IPS DF 6.9 (cell line): ENCODE measurements around the gene ZAP70.
A peak's percentile ranks its signal among the peaks of the same experiment; 100 is the strongest.
"Not testable (repeated sequence)": the region's sequence is repeated elsewhere in the genome, so short reads cannot be mapped to it uniquely, and the experiment has no call there.

ENCODE experiments used
- DNase-seq: peaks from one replicate; pipeline ENCODE4 v3.0.0-alpha.2; 2013; ENCODE audit warnings: low read depth, low spot score
- H3K27ac ChIP-seq: one replicate; pipeline ENCODE4 v1.5.1; 2013; ENCODE audit warnings: low read length, control low read depth
- H3K27me3 ChIP-seq: 2 replicates; pipeline ENCODE4 v1.6.1; 2013; ENCODE audit warnings: mild to moderate bottlenecking, low read length; ENCODE audit not compliant: control insufficient read depth, insufficient read depth
- H3K36me3 ChIP-seq: 2 replicates; pipeline ENCODE4 v1.6.1; 2013; ENCODE audit warnings: low read length; ENCODE audit not compliant: control insufficient read depth, insufficient read depth
- H3K4me1 ChIP-seq: 2 replicates; pipeline ENCODE4 v1.6.1; 2013; ENCODE audit warnings: low read length; ENCODE audit not compliant: control insufficient read depth, insufficient read depth
- H3K4me3 ChIP-seq: 2 replicates; pipeline ENCODE4 v1.5.1; 2013; ENCODE audit warnings: mild to moderate bottlenecking, low read length
- H3K9me3 ChIP-seq: 2 replicates; pipeline ENCODE4 v1.6.1; 2013; ENCODE audit warnings: low read length, inconsistent platforms; ENCODE audit not compliant: control insufficient read depth, insufficient read depth
- WGBS: extraction: QIAGEN DNeasy Blood & Tissue Kit; methylation state at CpG from one replicate; pipeline ENCODE4 v1.1.7; 2013; ENCODE audit warnings: mixed read lengths, missing lambda C conversion rate; ENCODE audit not compliant: insufficient read length, insufficient coverage; 5-methylcytosine and 5-hydroxymethylcytosine counted together

The ZAP70 gene

DNA sequence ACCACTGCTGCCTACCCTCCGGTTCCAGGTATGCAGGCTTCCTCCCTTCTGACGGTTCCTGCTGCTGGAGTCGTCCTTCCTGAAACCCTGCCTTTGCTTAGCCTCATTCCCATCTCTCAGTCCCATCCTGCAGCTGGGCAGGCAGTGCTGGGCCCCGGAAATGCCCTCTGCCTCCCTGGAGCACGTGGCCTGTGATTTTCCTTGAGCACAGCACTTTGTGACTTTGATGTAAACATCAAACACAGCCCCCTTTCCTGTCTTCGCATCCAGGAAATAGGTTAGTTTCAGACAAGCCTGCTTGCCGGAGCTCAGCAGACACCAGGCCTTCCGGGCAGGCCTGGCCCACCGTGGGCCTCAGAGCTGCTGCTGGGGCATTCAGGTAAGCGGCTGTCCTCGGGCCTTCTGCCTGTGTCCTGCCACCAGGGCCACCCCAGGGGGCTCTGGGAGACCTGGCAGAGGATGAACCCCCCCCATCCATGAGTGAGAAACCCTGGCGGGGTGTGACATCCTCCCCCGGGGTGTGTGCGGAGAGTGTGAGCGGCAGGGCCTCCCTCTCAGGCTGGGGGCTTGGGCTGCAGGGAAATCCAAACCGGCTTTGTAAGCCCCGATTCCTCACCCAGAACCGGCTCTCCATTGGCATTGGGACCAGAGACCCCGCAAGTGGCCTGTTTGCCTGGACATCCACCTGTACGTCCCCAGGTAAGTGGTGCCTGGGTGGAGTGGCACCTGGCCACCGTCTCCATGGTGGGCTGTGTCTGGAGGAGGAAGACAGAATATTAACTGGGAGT lies at the start of gene ZAP70:
TSS of gene ZAP70 (plus strand) at position 281 of the 788 bp plus-strand sequence. CDS start 10,461 bp downstream, outside the sequence.
- no peak for DNase-seq
- H3K27me3 ChIP-seq: no peaks in the 10 kb centered on the region
- no peak within 1 kb of the TSS for H3K4me3 ChIP-seq
- H3K36me3 ChIP-seq: no peaks in the 10 kb centered on the region
- H3K4me1 ChIP-seq: no peaks in the 10 kb centered on the region; the same call in 1 of the 2 replicates
- no peak within 1 kb of the TSS for H3K27ac ChIP-seq
- H3K9me3 ChIP-seq: no peaks in the 10 kb centered on the region
- no CpG with 5 or more reads among the region's 21 CpGs for WGBS

DNA sequence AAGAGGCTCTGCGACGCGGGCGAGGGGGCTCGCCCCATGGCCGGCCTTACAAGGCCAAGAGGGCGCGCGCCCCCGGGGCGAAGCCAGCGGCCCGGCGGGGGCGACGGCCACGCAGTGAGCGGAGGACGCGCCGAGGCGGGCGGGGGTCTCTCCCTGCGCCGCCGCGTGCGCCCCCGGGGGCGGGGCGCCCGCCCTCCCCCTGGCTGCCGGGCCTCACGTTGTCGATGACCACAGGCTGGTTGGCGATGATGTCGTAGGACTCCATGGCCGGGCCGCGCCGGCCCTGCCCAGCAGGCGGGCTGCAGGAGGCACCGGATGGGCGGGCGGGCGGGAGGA lies 49.8 kb upstream of the ZAP70 start:
- H3K4me3 ChIP-seq: peak overlapping the region; percentile 54
- no peak overlapping the region for H3K27ac ChIP-seq
- no CpG with 5 or more reads among the region's 46 CpGs for WGBS
- no peaks in the 10 kb centered on the region for H3K27me3 ChIP-seq
- DNase-seq: no peak
- H3K9me3 ChIP-seq: no peaks in the 10 kb centered on the region
- H3K4me1 ChIP-seq: 0 out of 2 replicates have a peak, but pooled peaks cover 1% of the 10 kb centered on the region
- peaks cover 2% of the 10 kb centered on the region; the same call in 1 of the 2 replicates for H3K36me3 ChIP-seq

DNA sequence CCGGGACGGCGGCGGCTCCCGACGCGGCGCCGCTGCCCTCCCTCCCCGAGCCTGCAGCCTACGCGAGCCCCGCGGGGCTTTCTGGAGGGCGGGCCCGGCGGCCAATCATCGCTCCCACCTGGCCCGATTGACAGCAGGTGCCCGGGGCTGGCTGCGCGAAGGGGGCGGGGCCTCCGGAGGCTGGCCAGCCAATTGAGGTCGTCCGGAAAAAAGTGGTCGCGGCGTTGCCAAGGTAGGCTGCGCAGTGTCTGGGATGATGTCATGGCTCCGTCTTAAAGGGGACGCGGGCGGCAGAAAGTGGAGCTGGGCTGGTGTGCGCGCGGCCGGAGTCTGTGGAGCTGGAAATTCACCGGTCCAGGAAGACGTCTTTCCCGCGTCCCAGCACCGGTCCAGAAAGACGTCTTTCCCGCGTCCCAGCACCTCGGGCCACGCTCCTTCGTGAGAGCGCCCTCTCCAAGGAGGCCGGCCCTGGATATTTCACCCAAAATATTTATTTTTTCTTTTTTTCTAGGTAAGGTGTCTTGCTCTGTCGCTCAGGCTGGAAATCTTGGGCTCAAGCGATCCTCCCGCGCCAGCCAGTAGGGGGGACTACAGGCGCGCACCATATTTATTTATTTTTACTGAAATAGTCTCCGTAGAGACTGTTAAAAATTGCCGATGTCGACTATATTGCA lies 49.3 kb upstream of the ZAP70 start, which contains the start of gene ACTR1B:
TSS of gene ACTR1B (minus strand) at position 83 of the 674 bp plus-strand sequence. CDS start 154 bp downstream, outside the sequence.
- DNase-seq: peak; percentile 93
- 0 out of 2 replicates have a peak, but pooled peaks cover 1% of the 10 kb centered on the region for H3K4me1 ChIP-seq
- H3K9me3 ChIP-seq: no peaks in the 10 kb centered on the region
- no peaks in the 10 kb centered on the region; the same call in 1 of the 2 replicates for H3K36me3 ChIP-seq
- H3K4me3 ChIP-seq: peak within 1 kb of the TSS; percentile 56
- no CpG with 5 or more reads among the region's 60 CpGs for WGBS
- H3K27me3 ChIP-seq: no peaks in the 10 kb centered on the region
- H3K27ac ChIP-seq: no peak within 1 kb of the TSS

DNA sequence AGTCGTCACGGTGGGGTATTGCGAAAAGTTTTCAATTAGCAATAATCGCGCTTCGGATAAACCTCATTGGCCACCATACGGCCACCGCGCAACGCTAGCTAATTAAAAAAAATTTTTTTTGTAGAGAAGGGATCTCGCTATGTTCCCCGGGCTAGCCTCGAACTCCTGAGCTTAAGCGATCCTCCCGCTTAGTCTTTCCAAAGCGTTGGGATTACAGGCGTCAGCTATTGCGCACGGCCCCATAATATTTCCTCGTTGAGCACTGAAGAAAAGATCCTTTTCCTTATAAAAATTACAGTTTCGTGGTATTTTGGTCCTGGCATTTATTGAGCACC lies 48.8 kb upstream of the ZAP70 start:
- peaks cover 1% of the 10 kb centered on the region; the same call in 1 of the 2 replicates for H3K4me1 ChIP-seq
- no peaks in the 10 kb centered on the region for H3K27me3 ChIP-seq
- no peak for DNase-seq
- no peaks in the 10 kb centered on the region; the same call in 1 of the 2 replicates for H3K36me3 ChIP-seq
- H3K27ac ChIP-seq: no peak overlapping the region
- WGBS: no CpG with 5 or more reads among the region's 21 CpGs
- no peaks in the 10 kb centered on the region for H3K9me3 ChIP-seq
- H3K4me3 ChIP-seq: peak overlapping the region; percentile 56; the same call in 1 of the 2 replicates

DNA sequence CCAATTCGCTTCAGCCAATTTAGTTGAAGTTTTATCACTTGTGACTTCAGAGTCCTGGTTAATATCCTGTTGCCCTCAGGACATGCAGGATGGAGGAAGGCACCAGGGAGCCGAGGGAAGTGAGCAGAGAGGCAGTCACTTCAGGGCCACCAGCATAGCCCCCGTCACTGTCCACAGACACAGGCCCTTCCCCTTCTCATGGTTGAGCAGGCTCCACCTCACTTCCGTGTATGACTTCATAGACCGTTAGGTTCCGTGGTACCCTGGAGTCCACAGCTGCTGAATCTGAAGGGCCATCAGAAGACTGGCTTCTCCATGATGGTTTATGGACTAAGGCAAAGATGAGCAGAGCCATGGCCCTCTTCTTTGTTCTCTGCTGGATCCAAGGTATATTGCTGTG lies 43.9 kb upstream of the ZAP70 start, which contains the start of gene C2orf92:
TSS of gene C2orf92 (plus strand) at position 266 of the 400 bp plus-strand sequence. CDS start at position 342, 76 bp downstream.
- H3K27ac ChIP-seq: no peak within 1 kb of the TSS
- no peak within 1 kb of the TSS for H3K4me3 ChIP-seq
- no CpG with 5 or more reads among the region's 6 CpGs for WGBS
- H3K27me3 ChIP-seq: no peaks in the 10 kb centered on the region
- H3K4me1 ChIP-seq: no peaks in the 10 kb centered on the region; the same call in 1 of the 2 replicates
- DNase-seq: no peak
- H3K36me3 ChIP-seq: no peaks in the 10 kb centered on the region
- no peaks in the 10 kb centered on the region for H3K9me3 ChIP-seq

DNA sequence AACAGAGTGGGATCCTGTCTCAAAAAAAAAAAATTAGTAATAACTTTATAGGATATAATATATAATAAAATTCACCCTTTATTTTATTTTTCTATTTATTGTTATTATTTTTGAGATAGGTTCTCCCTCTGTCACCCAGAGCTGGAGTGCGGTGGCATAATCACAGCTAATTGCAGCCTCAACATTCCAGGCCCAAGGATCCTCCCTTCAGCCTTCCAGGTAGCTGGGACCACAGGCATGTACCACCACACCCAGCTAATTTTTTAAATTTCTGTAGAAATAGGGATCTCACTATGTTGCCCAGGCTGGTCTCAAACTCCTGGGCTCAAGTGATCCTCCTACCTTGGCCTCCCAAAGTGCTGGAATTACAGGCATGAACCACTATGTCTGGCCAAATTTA lies 42.9 kb upstream of the ZAP70 start:
- DNase-seq: no peak
- Histone ChIP-seq H3K27ac (no peak overlapping the region), H3K36me3 (no peaks in the 10 kb centered on the region), H3K27me3 (no peaks in the 10 kb centered on the region), H3K9me3 (no peaks in the 10 kb centered on the region), H3K4me3 (no peak overlapping the region), H3K4me1 (no peaks in the 10 kb centered on the region; the same call in 1 of the 2 replicates)
- no CpG with 5 or more reads among the region's 1 CpG for whole genome bisulfite sequencing

DNA sequence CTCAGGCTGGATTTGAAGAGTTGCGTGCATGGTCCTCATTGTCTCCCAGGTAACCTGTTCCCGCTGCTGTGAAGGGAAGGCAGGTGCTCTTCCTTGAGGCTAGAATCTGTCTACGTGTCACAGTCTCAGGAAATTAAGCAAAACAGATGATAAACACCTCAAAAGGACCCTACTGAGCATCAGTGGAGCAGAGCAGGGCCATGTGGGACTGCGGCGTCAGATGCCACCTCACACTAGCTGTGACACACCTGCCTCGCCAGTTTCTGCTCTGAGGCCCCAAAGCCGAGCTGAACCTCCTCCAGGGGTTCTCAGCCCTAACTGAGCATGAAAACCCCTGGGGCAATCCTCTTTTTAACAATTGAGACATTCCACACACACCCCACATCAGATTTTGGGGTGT lies 41.9 kb upstream of the ZAP70 start:
- Histone ChIP-seq H3K9me3 (no peaks in the 10 kb centered on the region), H3K27ac (no peak overlapping the region), H3K4me1 (no peaks in the 10 kb centered on the region; the same call in 1 of the 2 replicates), H3K27me3 (no peaks in the 10 kb centered on the region), H3K4me3 (no peak overlapping the region), H3K36me3 (no peaks in the 10 kb centered on the region)
- no peak for DNase-seq
- WGBS: no CpG with 5 or more reads among the region's 7 CpGs

DNA sequence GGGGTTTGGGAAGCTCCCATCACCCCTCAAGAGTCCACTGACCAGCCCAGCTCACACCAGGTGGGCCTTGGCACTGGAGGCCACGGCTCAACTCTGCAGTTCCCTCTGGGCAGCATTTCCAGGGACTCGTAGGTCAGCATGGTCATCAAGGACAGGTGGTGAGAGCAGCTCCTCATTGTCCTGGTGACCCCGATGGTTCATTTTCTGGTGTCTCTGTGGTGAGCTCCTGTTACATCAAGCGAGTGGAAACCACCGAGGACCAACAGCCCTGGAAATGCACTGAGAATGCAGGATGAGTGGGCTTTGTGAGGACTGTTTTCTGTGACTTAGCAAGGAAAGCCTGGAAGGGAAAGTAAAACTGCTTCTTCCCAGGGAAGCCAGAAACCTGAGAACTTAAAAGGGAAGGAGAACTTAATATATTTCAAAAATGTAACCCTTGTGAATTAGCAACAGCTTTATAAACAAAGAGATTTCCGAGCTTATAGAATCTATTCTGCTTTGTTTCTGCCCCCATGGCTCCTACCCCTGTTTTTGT lies 40.7 kb upstream of the ZAP70 start:
- H3K9me3 ChIP-seq, H3K4me1 ChIP-seq, H3K4me3 ChIP-seq, H3K27me3 ChIP-seq, H3K36me3 ChIP-seq, H3K27ac ChIP-seq, DNase-seq: not testable (repeated sequence)
- WGBS: no CpG with 5 or more reads among the region's 6 CpGs

DNA sequence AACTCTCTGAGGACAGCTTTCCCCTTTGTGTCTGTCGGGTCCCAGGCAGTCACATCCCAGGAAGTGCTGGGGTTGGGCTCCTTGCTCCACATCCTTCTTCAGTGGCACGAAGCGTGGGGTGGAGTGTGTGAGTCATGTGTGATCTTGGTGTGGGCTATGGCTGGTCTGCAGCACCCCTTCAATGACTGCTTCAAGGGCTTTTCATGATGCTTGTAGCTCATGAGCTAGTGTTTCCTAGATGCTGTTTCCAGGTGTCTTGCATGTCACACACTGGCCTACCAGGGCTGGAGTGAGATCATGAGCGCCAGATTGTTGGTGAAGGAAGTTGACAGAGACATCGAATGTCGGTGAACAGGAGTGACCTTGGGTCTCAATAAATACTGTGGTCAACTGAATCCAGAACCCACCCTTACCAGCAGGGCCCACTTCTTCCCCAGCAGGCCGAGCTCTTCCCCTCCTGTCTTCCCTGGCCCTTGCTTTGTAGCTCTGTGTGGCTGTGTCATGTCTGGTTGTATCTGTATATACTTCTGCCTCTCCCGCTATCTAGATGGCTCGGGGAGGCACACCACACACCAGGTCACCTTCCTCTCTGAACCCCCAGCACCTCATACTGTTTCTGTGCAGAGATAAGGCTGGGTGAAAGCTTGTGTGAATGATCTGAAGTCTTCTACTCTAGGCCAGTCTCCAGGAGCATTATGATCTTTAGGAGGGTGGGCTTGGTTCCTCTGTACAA lies 40.0 kb upstream of the ZAP70 start:
- DNase-seq: no peak
- no peak overlapping the region for H3K27ac ChIP-seq
- no peaks in the 10 kb centered on the region for H3K27me3 ChIP-seq
- WGBS: no CpG with 5 or more reads among the region's 9 CpGs
- H3K4me1 ChIP-seq: no peaks in the 10 kb centered on the region; the same call in 1 of the 2 replicates
- H3K9me3 ChIP-seq: no peaks in the 10 kb centered on the region
- no peaks in the 10 kb centered on the region for H3K36me3 ChIP-seq
- H3K4me3 ChIP-seq: no peak overlapping the region

DNA sequence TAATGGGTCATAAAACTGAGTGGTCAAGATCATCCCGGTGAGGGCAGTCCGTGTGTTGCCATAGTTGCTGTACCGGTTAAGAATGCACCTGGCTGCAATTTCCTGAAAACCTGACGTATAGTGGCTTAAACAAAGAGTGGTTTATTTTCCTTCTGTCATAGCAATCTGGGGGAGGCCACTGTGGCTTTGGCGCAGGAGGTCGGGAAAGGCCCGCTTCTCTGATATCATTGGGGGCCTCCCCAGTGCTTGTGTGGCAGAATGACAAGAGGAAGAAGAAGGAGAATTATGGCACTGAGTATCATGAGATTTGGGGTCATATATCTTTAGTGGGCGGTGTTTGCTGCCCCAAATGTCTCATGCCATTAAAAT lies 39.5 kb upstream of the ZAP70 start:
- WGBS: no CpG with 5 or more reads among the region's 8 CpGs
- no peak overlapping the region for H3K27ac ChIP-seq
- DNase-seq: no peak

More for the DNA sequence above, 39.5 kb upstream of the ZAP70 start:
- Histone ChIP-seq H3K27me3 (no peaks in the 10 kb centered on the region), H3K9me3 (no peaks in the 10 kb centered on the region), H3K36me3 (no peaks in the 10 kb centered on the region), H3K4me3 (no peak overlapping the region), H3K4me1 (no peaks in the 10 kb centered on the region; the same call in 1 of the 2 replicates)
